Body of pancreas (tissue), 4 donors: Measurements from ENCODE around the gene ATP2C2.

Experiments
- POLR2A ChIP-seq, 3 donors: fragments of 450-650 bp; IDR thresholded peaks; one replicate each; pipeline ENCODE4 v1.6.1; 2016; ENCODE audit warnings: antibody characterized with exemption in 3 of 3, mild to moderate bottlenecking in 2 of 3
- TF ChIP-seq, protein P1 (sequence below), 7 experiments: fragments of 450-650 bp in 4 of 7; fragments of 200-600 bp in 3 of 7; sonication (generic) in 3 of 7; IDR thresholded peaks; one replicate each; pipeline ENCODE4 v1.5.1; 2016 to 2019; ENCODE audit warnings: antibody characterized with exemption in 7 of 7

DNA sequence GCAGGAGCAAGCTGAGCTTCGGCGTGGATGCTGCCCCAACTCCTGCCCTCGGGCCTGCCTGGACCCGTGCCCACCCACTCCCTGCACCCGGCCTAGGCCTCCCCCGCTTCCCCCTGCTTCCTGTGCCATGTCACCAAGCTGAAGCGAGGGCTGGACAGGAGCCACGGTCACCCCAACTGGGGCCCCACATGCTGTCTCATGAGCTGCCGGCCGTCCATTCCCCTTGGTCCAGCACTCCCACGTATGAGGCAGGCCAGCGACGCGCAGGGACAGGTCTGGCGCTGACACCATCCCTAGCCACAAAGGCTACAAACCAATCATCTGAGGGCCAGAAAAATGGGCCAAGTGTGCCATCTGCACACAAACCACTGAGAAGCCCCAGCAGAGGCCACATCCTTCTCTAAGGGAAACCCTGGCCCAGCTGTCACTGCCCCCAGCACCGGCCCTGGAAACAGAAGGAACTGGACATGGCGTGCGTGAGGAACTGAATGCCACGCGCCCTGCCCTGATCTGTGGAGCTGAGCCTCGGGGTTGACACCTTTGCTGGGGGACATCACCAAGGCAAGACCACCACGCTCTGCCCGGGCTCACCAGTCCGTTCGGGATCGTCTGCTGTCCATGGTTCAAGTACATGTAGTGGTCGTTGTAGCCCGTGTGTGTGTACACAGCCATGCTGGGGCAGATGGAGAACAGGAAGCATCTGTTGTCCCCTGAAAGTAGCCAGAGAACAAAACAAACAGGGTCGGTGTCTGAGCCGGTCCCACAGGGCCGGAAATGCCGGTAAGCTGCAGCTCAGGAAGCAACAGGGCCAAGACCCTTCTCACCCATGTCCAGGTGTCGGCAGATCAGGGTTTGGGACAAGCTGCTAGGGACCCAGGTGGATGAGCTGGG lies 113.9 kb downstream of the ATP2C2 start:
- TF ChIP-seq, protein P1, sequence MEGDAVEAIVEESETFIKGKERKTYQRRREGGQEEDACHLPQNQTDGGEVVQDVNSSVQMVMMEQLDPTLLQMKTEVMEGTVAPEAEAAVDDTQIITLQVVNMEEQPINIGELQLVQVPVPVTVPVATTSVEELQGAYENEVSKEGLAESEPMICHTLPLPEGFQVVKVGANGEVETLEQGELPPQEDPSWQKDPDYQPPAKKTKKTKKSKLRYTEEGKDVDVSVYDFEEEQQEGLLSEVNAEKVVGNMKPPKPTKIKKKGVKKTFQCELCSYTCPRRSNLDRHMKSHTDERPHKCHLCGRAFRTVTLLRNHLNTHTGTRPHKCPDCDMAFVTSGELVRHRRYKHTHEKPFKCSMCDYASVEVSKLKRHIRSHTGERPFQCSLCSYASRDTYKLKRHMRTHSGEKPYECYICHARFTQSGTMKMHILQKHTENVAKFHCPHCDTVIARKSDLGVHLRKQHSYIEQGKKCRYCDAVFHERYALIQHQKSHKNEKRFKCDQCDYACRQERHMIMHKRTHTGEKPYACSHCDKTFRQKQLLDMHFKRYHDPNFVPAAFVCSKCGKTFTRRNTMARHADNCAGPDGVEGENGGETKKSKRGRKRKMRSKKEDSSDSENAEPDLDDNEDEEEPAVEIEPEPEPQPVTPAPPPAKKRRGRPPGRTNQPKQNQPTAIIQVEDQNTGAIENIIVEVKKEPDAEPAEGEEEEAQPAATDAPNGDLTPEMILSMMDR (IDR thresholded peaks at IDR 0.05): no peak
- TF ChIP-seq POLR2A (IDR thresholded peaks at IDR 0.05): no peak
